H1 (cell line): ENCODE measurements around the gene MAP3K1. TPM values are rescaled to one million over a fixed set of nuclear protein-coding genes. Genes with fewer than 3 reads are reported as not detected.

Experiments used
- EP300 ChIP-seq, 2 experiments: IDR thresholded peaks; 1 replicate in 1 of 2; 2 replicates in 1 of 2; pipeline ENCODE4 v1.6.1; 2011 to 2012; ENCODE audit warnings: low read depth in 2 of 2, low read length in 2 of 2, mild to moderate bottlenecking in 2 of 2, borderline replicate concordance in 1 of 2, inconsistent platforms in 1 of 2, moderate library complexity in 1 of 2
- FOSL1 ChIP-seq: IDR thresholded peaks from 2 replicates; pipeline ENCODE4 v1.6.1; 2011; ENCODE audit warnings: mild to moderate bottlenecking, low read depth, low read length, moderate library complexity; ENCODE audit not compliant: insufficient read depth
- KDM1A ChIP-seq: fragments of 200-600, 300-600 bp; sonication (generic); IDR thresholded peaks from 2 replicates; pipeline ENCODE4 v1.7.1; 2016; ENCODE audit warnings: mild to moderate bottlenecking, low read length, borderline replicate concordance
- NANOG ChIP-seq: IDR thresholded peaks from 2 replicates; pipeline ENCODE4 v1.6.1; 2011; ENCODE audit warnings: low read length, low read depth, mild to moderate bottlenecking, inconsistent platforms; ENCODE audit not compliant: insufficient read depth, poor library complexity, severe bottlenecking
- polyA plus RNA-seq, 7 experiments: library from polyadenylated mRNA; depleted of rRNA in 3 of 7; stranded (reverse) in 5 of 7; unstranded in 2 of 7; fragments of >200 nt in 5 of 7; fragments of 200-250 nt in 2 of 7; gene quantifications; 1 replicate in 5 of 7; 2 replicates in 1 of 7; 4 replicates in 1 of 7; pipeline versions ENCODE4 v1.2.1 to v1.2.3, GENCODE V29; 2011 to 2013; ENCODE audit warnings: missing spikeins in 2 of 7, mixed read lengths in 2 of 7
- total RNA-seq: library from RNA; stranded (reverse); fragmentation: NEBNext Ultra II Directional; extraction: Animal tissue kit (Norgen Biotek cat#: 25700); gene quantifications from 2 replicates; pipeline ENCODE4 v1.2.1, GENCODE V29; 2021
- TF ChIP-seq, protein P1 (sequence below): fragments of 300-600 bp; sonication (generic); IDR thresholded peaks from 2 replicates; pipeline ENCODE4 v1.7.1; 2012; ENCODE audit warnings: low read length, moderate library complexity, mild to moderate bottlenecking, inconsistent platforms; ENCODE audit not compliant: insufficient replicate concordance
- TF ChIP-seq, protein P2 (sequence below): IDR thresholded peaks from 2 replicates; pipeline ENCODE4 v1.6.1; 2012; ENCODE audit warnings: inconsistent platforms

The MAP3K1 gene
- total and polyA plus RNA-seq, 2 of the 8 experiments (the other 6 are each of a cell fraction or from before 2014, with no cell fraction given) = 3.9 to 11.8 TPM

DNA sequence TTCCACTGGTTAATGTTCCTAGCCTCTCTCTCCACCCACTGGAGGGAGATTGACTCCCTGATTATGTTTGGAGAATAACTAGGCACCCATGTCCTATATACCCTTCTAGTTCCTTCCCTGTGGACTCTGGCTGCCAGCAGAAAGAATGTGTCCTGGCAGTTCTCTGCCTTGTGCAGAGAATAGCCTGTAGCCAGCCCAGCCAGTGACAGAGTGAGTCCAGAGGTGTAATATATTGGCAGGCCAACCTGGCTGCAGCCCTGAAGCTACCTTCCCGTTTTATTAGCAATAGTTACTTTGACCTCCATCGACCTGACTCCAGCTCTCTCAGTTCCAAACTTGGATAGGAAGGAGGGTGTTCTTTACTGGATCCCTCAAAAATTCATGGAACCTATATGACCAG lies 102.2 kb downstream of the MAP3K1 start (continued):
- TF ChIP-seq, protein P1, sequence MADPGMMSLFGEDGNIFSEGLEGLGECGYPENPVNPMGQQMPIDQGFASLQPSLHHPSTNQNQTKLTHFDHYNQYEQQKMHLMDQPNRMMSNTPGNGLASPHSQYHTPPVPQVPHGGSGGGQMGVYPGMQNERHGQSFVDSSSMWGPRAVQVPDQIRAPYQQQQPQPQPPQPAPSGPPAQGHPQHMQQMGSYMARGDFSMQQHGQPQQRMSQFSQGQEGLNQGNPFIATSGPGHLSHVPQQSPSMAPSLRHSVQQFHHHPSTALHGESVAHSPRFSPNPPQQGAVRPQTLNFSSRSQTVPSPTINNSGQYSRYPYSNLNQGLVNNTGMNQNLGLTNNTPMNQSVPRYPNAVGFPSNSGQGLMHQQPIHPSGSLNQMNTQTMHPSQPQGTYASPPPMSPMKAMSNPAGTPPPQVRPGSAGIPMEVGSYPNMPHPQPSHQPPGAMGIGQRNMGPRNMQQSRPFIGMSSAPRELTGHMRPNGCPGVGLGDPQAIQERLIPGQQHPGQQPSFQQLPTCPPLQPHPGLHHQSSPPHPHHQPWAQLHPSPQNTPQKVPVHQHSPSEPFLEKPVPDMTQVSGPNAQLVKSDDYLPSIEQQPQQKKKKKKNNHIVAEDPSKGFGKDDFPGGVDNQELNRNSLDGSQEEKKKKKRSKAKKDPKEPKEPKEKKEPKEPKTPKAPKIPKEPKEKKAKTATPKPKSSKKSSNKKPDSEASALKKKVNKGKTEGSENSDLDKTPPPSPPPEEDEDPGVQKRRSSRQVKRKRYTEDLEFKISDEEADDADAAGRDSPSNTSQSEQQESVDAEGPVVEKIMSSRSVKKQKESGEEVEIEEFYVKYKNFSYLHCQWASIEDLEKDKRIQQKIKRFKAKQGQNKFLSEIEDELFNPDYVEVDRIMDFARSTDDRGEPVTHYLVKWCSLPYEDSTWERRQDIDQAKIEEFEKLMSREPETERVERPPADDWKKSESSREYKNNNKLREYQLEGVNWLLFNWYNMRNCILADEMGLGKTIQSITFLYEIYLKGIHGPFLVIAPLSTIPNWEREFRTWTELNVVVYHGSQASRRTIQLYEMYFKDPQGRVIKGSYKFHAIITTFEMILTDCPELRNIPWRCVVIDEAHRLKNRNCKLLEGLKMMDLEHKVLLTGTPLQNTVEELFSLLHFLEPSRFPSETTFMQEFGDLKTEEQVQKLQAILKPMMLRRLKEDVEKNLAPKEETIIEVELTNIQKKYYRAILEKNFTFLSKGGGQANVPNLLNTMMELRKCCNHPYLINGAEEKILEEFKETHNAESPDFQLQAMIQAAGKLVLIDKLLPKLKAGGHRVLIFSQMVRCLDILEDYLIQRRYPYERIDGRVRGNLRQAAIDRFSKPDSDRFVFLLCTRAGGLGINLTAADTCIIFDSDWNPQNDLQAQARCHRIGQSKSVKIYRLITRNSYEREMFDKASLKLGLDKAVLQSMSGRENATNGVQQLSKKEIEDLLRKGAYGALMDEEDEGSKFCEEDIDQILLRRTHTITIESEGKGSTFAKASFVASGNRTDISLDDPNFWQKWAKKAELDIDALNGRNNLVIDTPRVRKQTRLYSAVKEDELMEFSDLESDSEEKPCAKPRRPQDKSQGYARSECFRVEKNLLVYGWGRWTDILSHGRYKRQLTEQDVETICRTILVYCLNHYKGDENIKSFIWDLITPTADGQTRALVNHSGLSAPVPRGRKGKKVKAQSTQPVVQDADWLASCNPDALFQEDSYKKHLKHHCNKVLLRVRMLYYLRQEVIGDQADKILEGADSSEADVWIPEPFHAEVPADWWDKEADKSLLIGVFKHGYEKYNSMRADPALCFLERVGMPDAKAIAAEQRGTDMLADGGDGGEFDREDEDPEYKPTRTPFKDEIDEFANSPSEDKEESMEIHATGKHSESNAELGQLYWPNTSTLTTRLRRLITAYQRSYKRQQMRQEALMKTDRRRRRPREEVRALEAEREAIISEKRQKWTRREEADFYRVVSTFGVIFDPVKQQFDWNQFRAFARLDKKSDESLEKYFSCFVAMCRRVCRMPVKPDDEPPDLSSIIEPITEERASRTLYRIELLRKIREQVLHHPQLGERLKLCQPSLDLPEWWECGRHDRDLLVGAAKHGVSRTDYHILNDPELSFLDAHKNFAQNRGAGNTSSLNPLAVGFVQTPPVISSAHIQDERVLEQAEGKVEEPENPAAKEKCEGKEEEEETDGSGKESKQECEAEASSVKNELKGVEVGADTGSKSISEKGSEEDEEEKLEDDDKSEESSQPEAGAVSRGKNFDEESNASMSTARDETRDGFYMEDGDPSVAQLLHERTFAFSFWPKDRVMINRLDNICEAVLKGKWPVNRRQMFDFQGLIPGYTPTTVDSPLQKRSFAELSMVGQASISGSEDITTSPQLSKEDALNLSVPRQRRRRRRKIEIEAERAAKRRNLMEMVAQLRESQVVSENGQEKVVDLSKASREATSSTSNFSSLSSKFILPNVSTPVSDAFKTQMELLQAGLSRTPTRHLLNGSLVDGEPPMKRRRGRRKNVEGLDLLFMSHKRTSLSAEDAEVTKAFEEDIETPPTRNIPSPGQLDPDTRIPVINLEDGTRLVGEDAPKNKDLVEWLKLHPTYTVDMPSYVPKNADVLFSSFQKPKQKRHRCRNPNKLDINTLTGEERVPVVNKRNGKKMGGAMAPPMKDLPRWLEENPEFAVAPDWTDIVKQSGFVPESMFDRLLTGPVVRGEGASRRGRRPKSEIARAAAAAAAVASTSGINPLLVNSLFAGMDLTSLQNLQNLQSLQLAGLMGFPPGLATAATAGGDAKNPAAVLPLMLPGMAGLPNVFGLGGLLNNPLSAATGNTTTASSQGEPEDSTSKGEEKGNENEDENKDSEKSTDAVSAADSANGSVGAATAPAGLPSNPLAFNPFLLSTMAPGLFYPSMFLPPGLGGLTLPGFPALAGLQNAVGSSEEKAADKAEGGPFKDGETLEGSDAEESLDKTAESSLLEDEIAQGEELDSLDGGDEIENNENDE = no peak
- TF ChIP-seq FOSL1 (no peak), KDM1A (no peak), EP300 (IDR thresholded peaks at IDR 0.05; ENCODE audit: borderline replicate concordance in 1 of 2, low read depth in 2 of 2, low read length in 2 of 2) (no peak), NANOG (no peak)
- TF ChIP-seq, protein P2, sequence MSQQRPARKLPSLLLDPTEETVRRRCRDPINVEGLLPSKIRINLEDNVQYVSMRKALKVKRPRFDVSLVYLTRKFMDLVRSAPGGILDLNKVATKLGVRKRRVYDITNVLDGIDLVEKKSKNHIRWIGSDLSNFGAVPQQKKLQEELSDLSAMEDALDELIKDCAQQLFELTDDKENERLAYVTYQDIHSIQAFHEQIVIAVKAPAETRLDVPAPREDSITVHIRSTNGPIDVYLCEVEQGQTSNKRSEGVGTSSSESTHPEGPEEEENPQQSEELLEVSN = no peak
